K562 (cell line): ENCODE measurements around the gene PIP5K1B. TPM values are rescaled to one million over a fixed set of nuclear protein-coding genes. Genes with fewer than 3 reads are reported as not detected.

Experiments used
- ATAC-seq: fragments of 200-7000 bp; cut with Tn5 transposase; 3 replicates; pipeline ENCODE4 v1.9.1; 2020; ENCODE audit warnings: moderate library complexity
- BruUV-seq: library from RNA; stranded (reverse); fragments of 400-500 nt; replicated peaks from 2 replicates; lab custom pipeline; 2021; lab: Mats Ljungman, UMichigan
- CTCF ChIA-PET: fragments of 300-600 bp; formaldehyde crosslinking; extraction: SDS; loops from one replicate; lab custom pipeline; 2021; ENCODE audit warnings: low intra/inter-chr PET ratio; lab: Yijun Ruan, JAX
- POLR2A ChIA-PET: fragments of 300-600, 350-650 bp; sonication (Branson Sonifier 250); formaldehyde crosslinking; extraction: SDS; loops from one replicate; lab custom pipeline; 2021; ENCODE audit warnings: antibody characterized with exemption, inconsistent platforms; lab: Yijun Ruan, JAX
- DNase-seq, 4 experiments: peaks; one replicate each; pipeline versions ENCODE4 v3.0.0 to v3.0.0-alpha.2; 2011 to 2018; ENCODE audit warnings: low spot score in 3 of 4, mixed read lengths in 3 of 4; ENCODE audit errors: extremely low read depth in 1 of 4
- FAIRE-seq: peaks from 2 replicates; lab custom pipeline; 2011; peaks lifted over from hg19 to GRCh38; lab: Jason Lieb, UNC
- H2AFZ ChIP-seq: 2 replicates; pipeline ENCODE4 v1.6.0; 2011; ENCODE audit warnings: low read depth, low read length, control low read depth, inconsistent platforms
- H3K27ac ChIP-seq: fragments of 200-600 bp; 3 replicates; pipeline ENCODE4 v1.8.0; 2011; ENCODE audit warnings: low read depth, mild to moderate bottlenecking, control low read depth, inconsistent platforms, low read length, moderate library complexity, mixed read lengths; ENCODE audit errors: extremely low read depth
- H3K27me3 ChIP-seq, 2 experiments: fragments of 300-600 bp in 1 of 2; 2 replicates in 1 of 2; 3 replicates in 1 of 2; pipeline versions ENCODE4 v1.6.0 to v1.8.0; 2011; ENCODE audit warnings: inconsistent platforms in 2 of 2, low read length in 2 of 2, mild to moderate bottlenecking in 1 of 2, mixed read lengths in 1 of 2, moderate library complexity in 1 of 2; ENCODE audit not compliant: control insufficient read depth in 2 of 2, insufficient read depth in 2 of 2
- H3K36me3 ChIP-seq: fragments of 300-600 bp; 3 replicates; pipeline ENCODE4 v1.8.0; 2011; ENCODE audit warnings: mild to moderate bottlenecking, low read length, inconsistent platforms; ENCODE audit not compliant: control insufficient read depth, insufficient read depth
- H3K4me1 ChIP-seq, 2 experiments: fragments of 200-600 bp in 1 of 2; replicated peaks in 1 of 2; 2 replicates in 1 of 2; 3 replicates in 1 of 2; pipeline versions ENCODE4 v1.5.1 to v1.8.0; 2011; ENCODE audit warnings: inconsistent platforms in 2 of 2, low read length in 2 of 2, mild to moderate bottlenecking in 1 of 2, mixed read lengths in 1 of 2, moderate library complexity in 1 of 2; ENCODE audit not compliant: control insufficient read depth in 2 of 2, insufficient read depth in 2 of 2
- H3K4me2 ChIP-seq: 2 replicates; pipeline ENCODE4 v1.6.1; 2011; ENCODE audit warnings: low read length, control low read depth, inconsistent platforms, mixed read lengths; ENCODE audit not compliant: insufficient read depth
- H3K4me3 ChIP-seq: fragments of 200-600 bp; sonication (generic), shearing (Covaris generic); 2 replicates; pipeline ENCODE4 v1.5.1; 2016; ENCODE audit warnings: control low read depth, inconsistent platforms
- H3K79me2 ChIP-seq: fragments of 200-600 bp; 3 replicates; pipeline ENCODE4 v1.8.0; 2011; ENCODE audit warnings: low read length, inconsistent platforms; ENCODE audit not compliant: control insufficient read depth, insufficient read depth
- H3K9ac ChIP-seq, 2 experiments: 2 replicates each; pipeline versions ENCODE4 v1.6.0 to v1.6.1; 2011; ENCODE audit warnings: low read depth in 2 of 2, low read length in 2 of 2, control low read depth in 1 of 2, inconsistent platforms in 1 of 2, mild to moderate bottlenecking in 1 of 2, mixed read lengths in 1 of 2; ENCODE audit not compliant: insufficient read depth in 1 of 2
- H3K9me1 ChIP-seq: one replicate; pipeline ENCODE4 v1.6.0; 2011; ENCODE audit warnings: inconsistent platforms, mild to moderate bottlenecking, low read length, moderate library complexity; ENCODE audit not compliant: control insufficient read depth, insufficient read depth
- H3K9me3 ChIP-seq: replicated peaks from 2 replicates; pipeline ENCODE4 v1.5.1; 2011; ENCODE audit warnings: low read depth, low read length, inconsistent platforms; ENCODE audit not compliant: control insufficient read depth, insufficient read depth
- H4K20me1 ChIP-seq: replicated peaks from 2 replicates; pipeline ENCODE4 v1.6.1; 2011; ENCODE audit warnings: low read length, inconsistent platforms, mixed read lengths; ENCODE audit not compliant: control insufficient read depth, insufficient read depth
- AFF4 ChIP-seq: sonication (generic); formaldehyde crosslinking; IDR thresholded peaks from 2 replicates; pipeline ENCODE4 v1.8.0; 2023; ENCODE audit warnings: mild to moderate bottlenecking, missing genetic modification reagents
- CBFA2T3 ChIP-seq: fragments of 450-650 bp; IDR thresholded peaks from 2 replicates; pipeline ENCODE4 v1.6.1; 2017
- CBX5 ChIP-seq: IDR thresholded peaks from 2 replicates; pipeline ENCODE4 v1.6.1; 2014; ENCODE audit warnings: low read depth, borderline replicate concordance
- CBX8 ChIP-seq: fragments of 200-600 bp; sonication (generic); IDR thresholded peaks from 2 replicates; pipeline ENCODE4 v1.6.1; 2012; ENCODE audit warnings: borderline replicate concordance, mixed run types, low read depth, mild to moderate bottlenecking, moderate library complexity, mixed read lengths, low read length, control low read depth, inconsistent platforms; ENCODE audit not compliant: poor library complexity, severe bottlenecking; ENCODE audit errors: extremely low read depth
- ETV5 ChIP-seq: sonication (generic); formaldehyde crosslinking; IDR thresholded peaks from 2 replicates; pipeline ENCODE4 v1.4.0; 2020; ENCODE audit warnings: low read depth, mild to moderate bottlenecking, missing genetic modification reagents
- HLTF ChIP-seq: fragments of 450-650 bp; IDR thresholded peaks from 2 replicates; pipeline ENCODE4 v1.6.1; 2016
- HNRNPL ChIP-seq: fragments of 200-400 bp; formaldehyde crosslinking; IDR thresholded peaks from 2 replicates; pipeline ENCODE4 v1.6.1; 2017; ENCODE audit warnings: low read depth, mild to moderate bottlenecking, low read length
- ID3 ChIP-seq, 2 experiments: fragments of 250-450 bp in 1 of 2; fragments of 450-650 bp in 1 of 2; sonication (Bioruptor Pico) in 1 of 2; IDR thresholded peaks; 2 replicates each; pipeline versions ENCODE4 v1.6.1 to v1.8.0; 2016 to 2021; ENCODE audit warnings: mild to moderate bottlenecking in 2 of 2, moderate library complexity in 2 of 2, missing compliant biosample characterization in 1 of 2, missing genetic modification characterization in 1 of 2
- MAFK ChIP-seq: IDR thresholded peaks from 2 replicates; pipeline ENCODE4 v1.6.1; 2011; ENCODE audit warnings: low read length, improper control_type of control experiment
- NEUROD1 ChIP-seq: fragments of 150-350 bp; IDR thresholded peaks from 2 replicates; pipeline ENCODE4 v1.6.1; 2014; ENCODE audit warnings: borderline replicate concordance, low read length, low read depth; ENCODE audit not compliant: partially characterized antibody
- PHF20 ChIP-seq: fragments of 450-650 bp; IDR thresholded peaks from 2 replicates; pipeline ENCODE4 v1.6.1; 2018; ENCODE audit not compliant: partially characterized antibody
- RBM17 ChIP-seq: fragments of 200-400 bp; formaldehyde crosslinking; IDR thresholded peaks from 2 replicates; pipeline ENCODE4 v1.6.1; 2017; ENCODE audit warnings: low read depth, mild to moderate bottlenecking, low read length, borderline replicate concordance
- ZC3H8 ChIP-seq: fragments of 450-650 bp; IDR thresholded peaks from 2 replicates; pipeline ENCODE4 v1.6.1; 2017
- ZEB2 ChIP-seq: fragments of 450-650 bp; IDR thresholded peaks from 2 replicates; pipeline ENCODE4 v1.6.1; 2016
- ZNF347 ChIP-seq: fragments of 450-650 bp; formaldehyde crosslinking; IDR thresholded peaks from 2 replicates; pipeline ENCODE4 v1.4.0; 2020; ENCODE audit warnings: low read depth, mild to moderate bottlenecking, moderate library complexity
- WGBS: fragments of 100-300 bp; shearing (Covaris generic); methylation state at CpG from one replicate; pipeline ENCODE4 v1.1.6; 2016; ENCODE audit warnings: low coverage, mixed read lengths; ENCODE audit not compliant: insufficient coverage; ENCODE audit errors: missing lambda C conversion rate; 5-methylcytosine and 5-hydroxymethylcytosine counted together
- in situ Hi-C: fragments of 300-500 bp; cut with MboI; formaldehyde crosslinking; loops from 4 replicates; pipeline ENCODE4 v1.15.0; 2018; ENCODE audit warnings: inconsistent platforms, mixed read lengths
- intact Hi-C: fragments of 100-400 bp; cut with micrococcal nuclease; formaldehyde crosslinking; loops from 2 replicates; pipeline ENCODE4 v1.14.2; 2022
- polyA plus RNA-seq, 8 experiments: library from polyadenylated mRNA; depleted of rRNA in 4 of 8; stranded (reverse) in 5 of 8; unstranded in 3 of 8; fragments of >200 nt; fragmentation: Nextera tagmentation in 2 of 8; fragmentation: Illumina TruSeq in 1 of 8; extraction: Ambion mirVana in 2 of 8; extraction: Trizol in 1 of 8; gene quantifications; 2 replicates each; pipeline versions ENCODE4 v1.2.1 to v1.2.3, GENCODE V29; 2011 to 2014; ENCODE audit warnings: inconsistent platforms in 1 of 8, missing spikeins in 1 of 8
- total RNA-seq, 7 experiments: library from RNA; depleted of rRNA in 6 of 7; stranded (reverse); fragments of >200 nt in 6 of 7; fragmentation: Illumina TruSeq in 2 of 7; extraction: Trizol in 2 of 7; gene quantifications; 2 replicates each; pipeline versions ENCODE4 v1.2.1 to v1.2.3, GENCODE V29; 2011 to 2021; ENCODE audit warnings: low replicate concordance in 1 of 7

Gene PIP5K1B
- total and polyA plus RNA-seq, 9 of the 15 experiments (the other 6 are each of a cell fraction or from before 2014, with no cell fraction given) = 3.1 to 12.9 (median 7.4) TPM

- POLR2A ChIA-PET = interaction anchor here (1.7 kb wide), 1 partner anchor 13 kb away, joined by 5 read pairs; no protein-coding TSS in a partner anchor
- CTCF ChIA-PET = no interaction called here
- ATAC-seq = no peak
Observed at GRCh38 chr9:68872026-68872501, 167.0 kb downstream of the PIP5K1B start.

More at GRCh38 chr9:68872026-68872501, 167.0 kb downstream of the PIP5K1B start:
- Histone ChIP-seq H3K27me3 (no peaks in the 10 kb centered on the region), H3K79me2 (no peaks in the 10 kb centered on the region), H3K9me3 (no peaks in the 10 kb centered on the region), H3K4me2 (no peak overlapping the region), H3K4me3 (no peak overlapping the region), H3K9me1 (no peaks in the 10 kb centered on the region), H3K9ac (no peak overlapping the region), H2AFZ (no peak overlapping the region), H4K20me1 (no peaks in the 10 kb centered on the region), H3K36me3 (no peaks in the 10 kb centered on the region), H3K4me1 (no peaks in the 10 kb centered on the region; a peak in 1 of 5 replicates), H3K27ac (no peak overlapping the region)
- FAIRE-seq (no peak), DNase-seq (no peak)
- BruUV-seq = no TSS peak
- in situ Hi-C loops (no loop called here), intact Hi-C loops (loop anchor here (5.0 kb wide), 1 partner anchor 50 kb away; no protein-coding TSS in a partner anchor)
- 51% methylated on average over 8 of the region's 8 CpGs for WGBS
- TF ChIP-seq RBM17 (no peak), ETV5 (no peak), NEUROD1 (no peak), CBX8 (no peak), HNRNPL (no peak), ID3 (CRISPR knock-in tag; IDR thresholded peaks at IDR 0.05) (no peak), ID3 (tag; IDR thresholded peaks at IDR 0.05) (no peak), ZEB2 (no peak), PHF20 (no peak), ZNF347 (CRISPR knock-in tag) (no peak), CBX5 (no peak), CBFA2T3 (no peak), AFF4 (no peak), ZC3H8 (no peak), HLTF (no peak), MAFK (no peak)
